ENCODE results near the gene PRLR. TPM values are rescaled to one million over a fixed set of nuclear protein-coding genes. Genes with fewer than 3 reads are reported as not detected.

Gene PRLR
- total and polyA plus RNA-seq, 2 of the 13 experiments (the other 11 are each of a cell fraction or from before 2014, with no cell fraction given), result 12.2 to 13.3 TPM

GRCh38 chr5:35194635-35195471 is 35.4 kb downstream of the PRLR start (continued):
- TF ChIP-seq REPIN1 (CRISPR knock-in tag; IDR thresholded peaks at IDR 0.05; ENCODE audit: borderline replicate concordance, low read depth) (0 out of 2 replicates have a peak, but pooled peaks have one; percentile 26), CREM (IDR thresholded peaks at IDR 0.05) (no peak), CREM (CRISPR knock-in tag; IDR thresholded peaks at IDR 0.05) (no peak), DMAP1 (CRISPR knock-in tag; IDR thresholded peaks at IDR 0.05) (peak; percentile 44; the same call in 1 of the 2 replicates), ATRX (CRISPR knock-in tag; IDR thresholded peaks at IDR 0.05; ENCODE audit: borderline replicate concordance) (no peak), ZNF432 (CRISPR knock-in tag; IDR thresholded peaks at IDR 0.05; ENCODE audit: borderline replicate concordance) (no peak), MIXL1 (CRISPR knock-in tag; IDR thresholded peaks at IDR 0.05) (peak; percentile 49; the same call in 1 of the 2 replicates), PHF8 (CRISPR knock-in tag; IDR thresholded peaks at IDR 0.05) (0 out of 2 replicates have a peak, but pooled peaks have one; percentile 18), ZNF781 (CRISPR knock-in tag; IDR thresholded peaks at IDR 0.05; ENCODE audit: borderline replicate concordance, not compliant biosample characterization) (peak; percentile 22)

- POLR2A ChIA-PET, result no interaction called here
- H3K4me3 ChIP-seq (replicated peaks in 1 of 3; ENCODE audit: insufficient read depth in 1 of 3, low read depth in 2 of 3, low read length in 3 of 3), result no peak overlapping the region
- no peak overlapping the region for H3K27ac ChIP-seq (ENCODE audit: extremely low read length, insufficient read depth, low read length)
- ATAC-seq (no peak), FAIRE-seq (no peak), DNase-seq (ENCODE audit: low spot score) (no peak)
- no peak overlapping the region for H3K9ac ChIP-seq (ENCODE audit: insufficient read depth, low read depth, low read length)
- no TSS peak for BruUV-seq (replicated peaks)
- intact Hi-C loops (cut with micrococcal nuclease; ENCODE audit: unreplicated experiment) (no loop called here), in situ Hi-C loops (cut with HindIII; ENCODE audit: extremely low pct_ligation_motif_present, low pct_unique_long_range_greater_than_20kb) (no loop called here)
- no peaks in the 10 kb centered on the region for H4K20me1 ChIP-seq (ENCODE audit: insufficient read depth, low read length)
- WGBS (ENCODE audit: low lambda C conversion rate), result 100% methylated on average over 1 of the region's 1 CpG
- no peaks in the 10 kb centered on the region; a peak in 1 of 5 replicates for H3K36me3 ChIP-seq (replicated peaks in 1 of 2; ENCODE audit: control insufficient read depth in 1 of 2, insufficient read depth in 2 of 2, low read length in 2 of 2)
- CTCF ChIA-PET (ENCODE audit: low intra/inter-chr PET ratio, low total read pairs), result no interaction called here
- H3K27me3 ChIP-seq (ENCODE audit: control insufficient read depth in 1 of 2, insufficient read depth in 2 of 2, low read length in 2 of 2), result no peaks in the 10 kb centered on the region
- H3K4me2 ChIP-seq (ENCODE audit: low read depth, low read length), result no peak overlapping the region
- H3K9me3 ChIP-seq (ENCODE audit: low read length), result no peaks in the 10 kb centered on the region
- H3K4me1 ChIP-seq (ENCODE audit: insufficient read depth, low read length), result peaks cover 59% of the 10 kb centered on the region
- no peak overlapping the region for H2AFZ ChIP-seq (ENCODE audit: low read length)
- H3K79me2 ChIP-seq (ENCODE audit: insufficient read depth, low read length), result no peaks in the 10 kb centered on the region
- TF ChIP-seq MXD3 (CRISPR knock-in tag; IDR thresholded peaks at IDR 0.05) (no peak), XRCC5 (optimal IDR thresholded peaks at IDR 0.05; ENCODE audit: low read length) (no peak), GRHL1 (CRISPR knock-in tag; conservative IDR thresholded peaks at IDR 0.05) (no peak), ATF1 (CRISPR knock-in tag; IDR thresholded peaks at IDR 0.05) (no peak), REL (CRISPR knock-in tag; conservative IDR thresholded peaks at IDR 0.05) (no peak), ZFP36L2 (CRISPR knock-in tag; IDR thresholded peaks at IDR 0.05) (no peak), DRAP1 (CRISPR knock-in tag; IDR thresholded peaks at IDR 0.05) (no peak), STAT6 (CRISPR knock-in tag; IDR thresholded peaks at IDR 0.05; ENCODE audit: borderline replicate concordance) (no peak), ZNF75D (CRISPR knock-in tag; IDR thresholded peaks at IDR 0.05; ENCODE audit: borderline replicate concordance) (no peak), NR2C2 (CRISPR knock-in tag; IDR thresholded peaks at IDR 0.05; ENCODE audit: borderline replicate concordance) (no peak)
Observed at GRCh38 chr5:35192506-35192905, 37.8 kb downstream of the PRLR start.
